Stimulated activated CD8-positive, alpha-beta memory T cell treated with anti-CD3 and anti-CD28 coated beads, Interleukin-12 subunit alpha, Interleukin-12 subunit beta, amount 100 ng/mL, for 1 hour (primary cell): ENCODE results near the gene RHO.
A peak's percentile ranks its signal among the peaks of the same experiment; 100 is the strongest.
"Not testable (repeated sequence)": the region's sequence is repeated elsewhere in the genome, so short reads cannot be mapped to it uniquely, and the experiment has no call there.

ENCODE experiments used
- DNase-seq: peaks from one replicate; pipeline ENCODE4 v3.0.0-alpha.2; 2020; ENCODE audit warnings: low read depth

The RHO gene

DNA sequence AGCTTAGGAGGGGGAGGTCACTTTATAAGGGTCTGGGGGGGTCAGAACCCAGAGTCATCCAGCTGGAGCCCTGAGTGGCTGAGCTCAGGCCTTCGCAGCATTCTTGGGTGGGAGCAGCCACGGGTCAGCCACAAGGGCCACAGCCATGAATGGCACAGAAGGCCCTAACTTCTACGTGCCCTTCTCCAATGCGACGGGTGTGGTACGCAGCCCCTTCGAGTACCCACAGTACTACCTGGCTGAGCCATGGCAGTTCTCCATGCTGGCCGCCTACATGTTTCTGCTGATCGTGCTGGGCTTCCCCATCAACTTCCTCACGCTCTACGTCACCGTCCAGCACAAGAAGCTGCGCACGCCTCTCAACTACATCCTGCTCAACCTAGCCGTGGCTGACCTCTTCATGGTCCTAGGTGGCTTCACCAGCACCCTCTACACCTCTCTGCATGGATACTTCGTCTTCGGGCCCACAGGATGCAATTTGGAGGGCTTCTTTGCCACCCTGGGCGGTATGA, at the start of gene RHO:
Gene RHO (plus strand): TSS at position 51 of the 512 bp plus-strand sequence. CDS start 95 bp downstream, at position 146.
- DNase-seq = no peak

DNA sequence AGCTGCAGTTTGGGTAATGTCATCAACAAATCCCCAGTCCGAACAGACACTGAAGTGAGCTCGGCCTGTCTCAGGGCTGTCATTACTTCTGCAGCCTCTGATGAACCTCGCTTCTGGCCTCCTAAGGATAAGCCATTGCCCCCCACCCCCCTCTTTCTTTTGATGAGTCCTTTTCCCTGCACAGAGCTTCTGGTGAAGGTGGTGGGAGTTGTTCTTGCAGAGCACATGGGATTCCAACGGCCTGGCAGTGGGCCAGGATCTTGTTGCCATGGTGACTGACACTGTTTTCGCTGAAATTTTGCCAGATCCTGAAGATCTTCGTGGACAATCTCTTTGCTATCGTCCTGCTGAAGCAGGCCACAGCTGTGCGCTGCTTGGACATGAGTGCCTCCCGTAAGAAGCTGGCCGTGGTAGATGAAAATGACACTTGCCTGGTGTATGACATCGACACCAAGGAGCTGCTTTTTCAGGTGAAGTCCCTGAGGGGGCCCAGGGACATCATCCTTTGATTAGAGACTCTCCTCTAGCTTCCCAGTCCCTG, 47.1 kb upstream of the RHO start:
- not testable (repeated sequence) for DNase-seq

DNA sequence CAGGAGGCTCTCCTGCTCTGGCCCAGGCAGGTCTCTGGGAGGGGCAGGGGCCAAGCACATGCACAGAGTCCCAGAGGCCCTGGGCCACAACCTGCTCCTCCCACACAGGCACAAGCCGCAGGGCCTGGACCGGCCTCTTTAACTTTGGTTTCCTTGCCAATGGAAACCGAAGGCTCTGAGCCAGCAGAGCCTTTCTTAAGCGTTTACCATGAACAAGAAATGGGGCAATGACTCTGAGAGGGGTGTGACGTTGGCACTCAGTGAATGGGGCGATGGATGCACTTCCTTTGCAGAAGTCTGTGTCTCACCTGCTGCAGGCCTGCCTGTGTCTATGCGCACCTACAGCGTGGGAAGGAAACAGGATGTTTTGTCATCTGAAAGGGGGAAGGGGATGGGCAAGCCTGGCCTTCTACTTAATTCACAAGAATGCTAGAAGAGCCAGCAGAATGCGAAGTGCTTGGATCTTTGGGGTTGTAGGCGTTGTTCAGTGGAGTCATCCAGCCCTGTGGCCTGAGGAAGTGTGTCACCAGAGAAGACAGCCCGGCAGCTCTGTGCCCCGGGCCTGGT, 46.6 kb upstream of the RHO start:
- no peak for DNase-seq

DNA sequence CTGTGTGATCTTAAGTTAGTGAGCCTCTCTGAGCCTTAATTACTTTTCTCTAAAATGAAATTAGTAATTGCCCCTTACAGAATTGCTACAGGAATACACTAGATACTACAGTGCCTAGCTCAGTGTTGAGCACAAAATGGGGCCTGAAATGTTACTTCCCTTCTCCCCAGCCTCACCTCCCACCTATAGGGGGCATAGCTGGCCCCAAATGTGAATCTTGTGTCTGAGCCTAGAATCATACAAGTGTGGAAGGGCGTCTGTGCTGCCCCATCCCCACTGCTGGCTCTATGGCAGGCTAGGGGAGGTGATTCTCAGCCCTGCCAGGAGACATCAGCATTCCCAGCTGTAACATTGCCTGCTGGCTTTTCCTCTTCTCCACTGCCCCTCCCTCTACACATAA, 45.7 kb upstream of the RHO start:
- DNase-seq = no peak

DNA sequence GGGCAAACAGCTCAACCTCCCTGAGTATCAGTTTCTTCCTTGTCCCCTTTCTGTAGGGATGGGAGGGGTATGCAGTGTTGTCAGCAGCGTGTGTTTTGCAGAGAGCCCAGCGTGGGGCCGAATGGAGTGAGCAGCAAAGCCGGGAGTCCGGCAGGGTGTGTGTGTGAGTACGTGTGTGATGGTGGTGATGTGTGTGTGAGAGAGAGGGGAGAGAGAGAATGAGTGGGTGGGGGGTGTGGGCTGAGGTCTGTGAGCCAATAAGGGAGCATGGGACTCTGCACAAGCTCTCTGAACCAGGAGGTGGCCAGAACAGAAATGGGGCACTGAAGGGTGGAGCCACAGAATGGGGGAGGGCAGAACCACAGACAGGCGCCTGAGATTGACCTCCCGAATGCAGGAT, 44.6 kb upstream of the RHO start:
- DNase-seq = no peak

DNA sequence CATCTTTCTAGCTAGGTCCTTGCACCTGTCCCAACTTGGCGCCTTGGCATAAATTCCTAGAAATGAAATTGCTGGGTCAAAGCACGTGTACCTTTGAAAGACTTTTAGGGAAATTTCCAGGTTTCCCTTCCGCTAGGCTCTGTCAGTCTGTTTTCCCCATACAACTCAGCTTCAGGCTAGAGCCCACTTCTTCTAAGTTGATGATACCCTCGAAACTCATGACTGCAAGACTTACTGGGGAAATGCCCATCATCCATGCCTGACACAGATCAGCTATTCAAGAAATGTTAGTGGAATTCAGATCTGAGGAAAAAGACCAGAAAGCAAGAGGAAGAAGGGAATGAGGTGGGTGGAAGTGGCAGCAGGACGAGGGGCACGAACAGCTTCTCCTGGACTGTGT, 43.3 kb upstream of the RHO start:
- DNase-seq = not testable (repeated sequence)

DNA sequence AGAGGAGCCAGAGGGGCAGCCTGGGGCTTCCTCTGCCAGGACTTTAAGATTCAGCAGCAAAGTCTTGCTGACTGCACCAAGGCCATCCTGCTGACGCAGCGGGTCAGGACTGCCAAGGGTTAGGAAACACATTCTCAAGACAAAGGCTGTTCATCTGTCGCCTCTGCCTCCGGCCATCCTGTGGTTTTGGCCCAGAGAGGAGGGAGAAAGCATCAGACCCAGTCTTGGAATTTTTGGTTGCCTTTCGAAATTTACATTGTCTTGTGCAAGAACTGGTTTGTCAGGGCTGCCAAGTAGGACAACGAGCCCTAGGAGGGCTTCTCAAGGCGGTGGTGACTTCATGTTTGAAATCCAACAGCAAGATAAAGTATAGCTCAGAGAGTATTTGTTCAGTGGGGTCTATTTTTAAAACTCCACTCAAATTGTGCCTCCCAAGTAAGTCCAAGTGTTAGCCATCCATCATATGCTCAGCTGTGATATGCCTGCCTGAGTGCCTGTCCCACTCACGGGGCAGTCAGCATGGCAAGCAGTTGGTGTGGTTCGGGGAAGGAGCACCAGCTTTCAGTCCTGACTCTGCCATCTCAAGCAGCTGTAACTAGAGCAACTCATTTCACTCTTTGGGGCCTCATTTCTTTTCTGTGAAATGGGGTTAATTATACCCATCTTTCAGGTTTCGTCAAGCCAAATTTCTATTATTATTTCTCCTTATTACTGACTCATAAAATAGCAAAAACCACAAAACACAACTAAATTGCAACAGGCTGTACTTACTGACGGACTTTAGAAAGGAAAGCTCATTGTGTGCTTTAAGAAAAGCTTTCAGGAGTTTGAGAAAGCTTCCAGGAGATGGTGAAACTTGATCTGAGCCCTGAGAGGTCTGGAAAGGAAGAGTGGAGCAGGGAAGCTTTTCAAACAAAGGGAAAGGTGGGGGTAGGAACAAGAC, 42.4 kb upstream of the RHO start:
- DNase-seq = no peak

DNA sequence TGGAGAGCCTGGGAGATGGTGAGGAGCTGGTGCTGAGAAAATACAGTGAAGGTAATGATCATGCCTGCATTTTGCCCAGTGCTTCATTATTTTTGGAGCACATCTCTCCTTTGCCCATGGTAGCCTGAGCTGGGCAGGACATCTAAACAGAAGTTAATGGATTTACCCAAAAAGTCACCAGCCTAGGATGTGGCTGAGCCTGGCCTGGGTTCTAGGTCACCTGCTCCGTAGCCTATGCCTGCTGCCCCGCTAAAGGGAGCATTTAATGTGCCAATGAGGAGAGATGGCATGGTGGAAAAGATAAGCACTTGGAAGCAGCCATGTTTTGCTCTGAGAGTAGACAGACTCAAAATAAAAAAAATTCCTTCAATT, 41.8 kb upstream of the RHO start:
- DNase-seq = no peak

DNA sequence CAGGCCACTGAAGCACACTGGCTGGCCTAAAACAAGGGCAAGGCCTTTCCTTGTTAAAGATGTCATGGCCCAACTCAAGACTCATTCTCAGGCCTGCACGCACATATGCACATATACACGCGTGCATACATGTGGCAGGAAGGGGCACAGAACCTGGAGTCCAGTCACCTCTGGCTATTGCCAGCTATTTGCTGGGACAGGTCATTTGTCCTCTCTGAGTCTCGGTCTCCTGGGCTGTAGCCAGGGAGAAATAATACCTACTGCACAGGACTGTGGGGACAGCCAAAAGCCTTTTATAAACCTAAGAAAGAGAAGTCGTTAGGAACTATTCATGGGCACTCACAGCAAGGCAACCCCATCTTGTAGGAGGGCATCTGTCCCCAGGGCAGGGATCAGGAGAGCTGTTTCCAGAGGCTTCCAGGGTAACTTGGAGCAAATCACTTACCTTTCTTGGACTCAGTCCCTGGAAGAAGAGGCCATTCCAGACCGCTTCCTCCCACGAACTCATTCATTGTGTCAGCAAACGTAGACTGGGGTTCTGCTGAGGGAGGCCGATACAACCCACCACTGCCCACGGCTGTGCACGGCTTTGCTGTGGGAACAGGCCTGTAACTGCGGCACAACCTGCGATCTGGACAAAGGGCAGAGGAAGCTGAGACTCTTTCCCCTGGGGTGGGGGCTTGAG, 41.1 kb upstream of the RHO start:
- no peak for DNase-seq

DNA sequence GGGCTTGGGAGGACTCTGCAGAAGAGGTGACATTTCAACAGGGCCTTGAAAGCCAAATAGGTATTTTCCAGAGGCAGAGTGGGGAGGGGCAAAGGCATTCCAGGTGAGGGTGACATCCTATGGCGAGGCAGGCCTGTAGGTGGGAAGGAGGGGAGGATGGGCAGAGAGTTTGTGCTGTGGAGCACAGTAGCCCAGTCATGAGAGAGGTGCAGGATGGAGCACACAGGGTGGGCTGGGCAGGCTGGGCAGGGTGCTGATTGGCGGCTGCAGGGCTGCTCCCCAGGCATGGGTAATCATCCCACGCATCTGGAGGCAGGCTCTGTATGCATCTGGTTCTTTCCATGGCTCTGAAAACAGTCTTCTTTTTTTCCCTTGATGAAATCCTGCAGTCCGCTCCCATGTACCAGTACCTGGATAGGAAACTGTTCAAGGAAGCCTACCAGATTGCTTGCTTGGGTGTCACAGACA, 40.5 kb upstream of the RHO start:
- DNase-seq = not testable (repeated sequence)

DNA sequence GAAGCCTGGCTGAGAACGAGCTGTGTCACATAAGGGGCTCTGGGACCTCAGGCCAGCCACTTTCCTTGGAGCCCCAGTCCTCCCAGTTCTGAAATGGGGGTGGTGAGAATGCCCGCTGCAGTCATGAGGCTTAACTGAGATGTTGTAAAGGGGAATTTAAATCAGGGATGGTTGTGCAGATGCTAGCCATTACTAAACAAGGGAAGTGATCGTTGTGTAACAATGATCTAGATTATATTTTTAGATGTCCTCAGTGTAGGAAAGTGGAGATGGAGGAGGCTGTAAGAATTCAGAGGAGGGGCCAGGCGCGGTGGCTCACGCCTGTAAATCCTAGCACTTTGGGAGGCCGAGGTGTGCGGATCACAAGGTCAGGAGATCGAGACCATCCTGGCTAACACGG, 39.2 kb upstream of the RHO start:
- DNase-seq = not testable (repeated sequence)

DNA sequence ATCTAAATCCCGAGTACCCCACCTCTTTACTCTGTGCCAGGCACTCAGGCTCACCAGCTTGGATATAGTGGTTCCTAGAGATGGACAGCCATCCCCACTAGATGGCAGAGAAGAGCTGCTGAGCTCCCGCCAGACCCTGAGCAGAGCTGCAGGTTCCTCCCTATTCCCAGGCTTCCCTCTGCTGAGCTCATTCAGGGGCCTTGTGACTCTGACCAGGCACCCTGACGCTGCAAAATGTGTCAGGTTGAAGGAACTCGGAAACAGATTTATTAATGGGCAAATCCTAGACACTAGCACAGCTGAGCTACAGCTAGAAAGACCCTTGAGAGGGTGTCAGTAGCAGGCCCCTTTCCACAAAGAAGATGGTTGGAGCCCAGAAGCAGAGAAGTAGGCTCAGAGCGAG, 38.2 kb upstream of the RHO start:
- DNase-seq = peak; percentile 16

DNA sequence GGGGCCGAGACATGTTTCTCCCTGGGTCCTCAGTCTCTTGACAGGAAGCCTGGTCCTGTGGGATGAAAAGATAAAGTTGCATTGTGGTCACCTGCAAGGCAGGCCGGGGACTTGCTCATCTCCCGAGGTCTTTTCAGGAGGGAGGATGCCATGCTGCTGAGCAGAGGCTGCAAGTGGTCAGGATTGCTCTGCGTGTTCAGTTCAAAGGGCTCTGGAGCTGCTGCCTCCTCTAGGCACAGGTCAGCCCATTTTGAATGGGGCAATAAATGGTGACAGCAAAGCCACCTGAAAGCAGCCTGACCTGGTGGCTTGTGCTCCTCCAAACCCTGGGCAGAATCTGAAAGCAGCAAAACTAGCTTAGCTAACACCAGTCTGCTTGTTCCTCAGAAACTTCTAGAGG, 37.4 kb upstream of the RHO start:
- not testable (repeated sequence) for DNase-seq

DNA sequence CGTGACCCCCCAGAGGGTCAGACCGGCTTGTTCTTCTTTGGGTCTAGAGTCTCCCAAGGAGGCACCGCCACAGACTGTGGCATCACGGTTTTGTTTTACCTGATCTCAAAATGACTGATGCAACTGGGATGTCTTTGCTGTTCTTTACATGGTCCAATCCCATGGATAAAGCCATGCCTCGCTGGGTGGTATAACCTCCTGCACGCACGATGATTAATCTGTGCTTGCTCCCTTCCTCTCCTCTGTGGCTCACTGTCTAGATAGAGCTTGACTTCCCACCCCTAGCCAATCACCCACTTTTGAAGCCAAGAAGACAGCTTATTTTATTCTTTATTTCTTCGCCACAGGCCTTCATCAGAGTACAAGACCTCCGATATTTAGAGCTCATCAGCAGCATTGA, 36.6 kb upstream of the RHO start:
- no peak for DNase-seq

DNA sequence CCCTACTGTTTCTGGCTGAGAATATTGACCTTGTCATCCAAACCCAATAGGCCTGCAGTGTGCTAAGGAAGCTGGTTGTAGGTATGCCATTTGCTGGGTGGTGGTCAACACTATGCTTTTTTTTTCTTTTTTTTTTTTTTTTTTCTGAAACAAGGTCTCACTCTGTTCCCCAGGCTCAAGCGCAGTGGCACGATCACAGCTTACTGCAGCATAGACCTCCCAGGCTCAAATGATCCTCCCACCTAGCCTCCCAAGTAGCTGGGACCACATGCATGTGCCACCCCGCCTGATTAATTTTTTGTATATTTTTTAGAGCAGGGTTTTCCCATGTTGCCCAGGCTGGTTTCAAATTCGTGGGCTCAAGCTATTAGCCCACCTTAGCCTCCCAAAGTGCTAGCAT, 35.7 kb upstream of the RHO start:
- no peak for DNase-seq

DNA sequence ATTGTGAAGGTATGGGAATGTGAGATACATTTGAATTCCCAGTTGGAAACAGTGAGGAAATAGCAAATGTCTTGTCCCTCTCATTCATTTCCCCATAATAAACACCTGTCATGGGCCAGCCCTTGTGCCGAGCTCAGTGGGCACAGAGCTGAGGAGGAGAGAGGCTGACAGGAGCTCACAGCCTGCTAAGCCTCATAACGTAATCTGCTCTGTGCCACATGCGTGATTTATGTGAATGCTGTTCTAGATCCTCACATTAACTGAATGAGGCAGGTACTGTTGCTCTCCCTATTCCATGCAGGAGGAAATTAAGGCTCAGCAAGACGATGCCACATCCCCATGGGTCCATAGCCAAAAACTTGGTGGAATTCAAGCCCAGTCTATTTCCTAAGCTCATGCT, 35.2 kb upstream of the RHO start:
- DNase-seq = no peak

DNA sequence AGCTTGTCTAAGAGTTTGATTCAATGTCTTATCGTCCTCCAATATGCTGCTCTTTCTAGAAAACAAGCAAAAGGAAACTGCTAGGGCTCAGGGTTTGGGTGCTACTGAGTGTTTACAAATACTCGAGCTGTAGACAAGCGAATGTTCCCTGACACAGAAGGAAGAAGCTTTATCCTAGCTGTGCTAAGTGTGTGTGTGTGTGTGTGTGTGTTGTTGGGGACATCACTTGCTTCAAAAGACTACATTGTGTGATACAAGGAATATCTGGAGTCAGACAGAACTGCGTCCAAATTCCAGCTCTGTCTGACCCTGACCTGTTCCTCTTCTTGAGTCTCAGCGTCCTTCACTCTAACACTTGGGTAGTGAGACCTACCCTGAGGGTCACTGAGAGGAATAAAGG, 33.9 kb upstream of the RHO start:
- not testable (repeated sequence) for DNase-seq

DNA sequence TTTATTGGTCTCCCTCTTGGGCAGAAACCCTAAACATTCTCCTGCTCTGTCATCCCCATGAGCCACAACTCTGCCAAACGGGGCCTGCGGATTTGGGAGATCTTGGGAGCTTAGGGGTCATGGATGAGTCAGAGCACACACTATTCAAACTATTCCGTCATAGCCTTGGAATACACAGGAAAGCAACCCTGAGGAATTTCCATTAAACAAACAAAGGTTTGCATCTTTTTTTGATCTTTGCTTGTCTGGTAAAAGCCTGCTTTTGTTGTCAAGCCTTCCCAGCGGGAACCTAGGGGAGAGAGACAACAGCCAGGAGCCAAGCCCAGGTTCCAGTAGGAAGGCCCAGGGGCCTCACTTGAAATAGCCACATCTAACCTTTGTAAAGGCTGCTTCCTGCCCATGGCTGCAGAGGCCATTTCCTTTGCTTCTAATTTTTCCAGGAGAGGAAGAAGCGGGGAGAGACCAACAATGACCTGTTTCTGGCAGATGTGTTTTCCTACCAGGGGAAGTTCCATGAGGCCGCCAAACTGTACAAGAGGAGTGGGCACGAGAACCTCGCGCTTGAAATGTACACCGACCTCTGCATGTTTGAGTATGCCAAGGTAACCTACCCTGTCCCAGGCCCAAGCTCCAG, 33.3 kb upstream of the RHO start:
- not testable (repeated sequence) for DNase-seq

DNA sequence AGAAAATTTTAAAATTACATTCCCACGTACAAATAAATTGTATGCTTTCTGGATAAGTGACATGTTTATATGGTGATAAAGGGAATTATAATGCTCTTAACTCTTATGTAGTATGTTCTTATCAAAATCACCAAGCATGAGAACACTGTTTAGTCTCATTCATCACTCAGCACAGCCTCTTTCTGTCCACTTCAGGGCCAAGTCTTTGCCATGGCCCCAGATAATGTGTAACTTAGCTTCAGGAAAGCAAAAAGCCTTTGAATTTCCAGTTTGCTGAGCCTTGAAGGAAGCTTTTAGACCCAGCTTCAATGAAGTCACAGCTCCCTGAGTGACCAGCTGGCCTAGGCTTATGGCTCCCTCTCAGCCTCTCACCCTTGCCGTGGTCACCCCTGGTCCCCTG, 30.6 kb upstream of the RHO start:
- DNase-seq = not testable (repeated sequence)

DNA sequence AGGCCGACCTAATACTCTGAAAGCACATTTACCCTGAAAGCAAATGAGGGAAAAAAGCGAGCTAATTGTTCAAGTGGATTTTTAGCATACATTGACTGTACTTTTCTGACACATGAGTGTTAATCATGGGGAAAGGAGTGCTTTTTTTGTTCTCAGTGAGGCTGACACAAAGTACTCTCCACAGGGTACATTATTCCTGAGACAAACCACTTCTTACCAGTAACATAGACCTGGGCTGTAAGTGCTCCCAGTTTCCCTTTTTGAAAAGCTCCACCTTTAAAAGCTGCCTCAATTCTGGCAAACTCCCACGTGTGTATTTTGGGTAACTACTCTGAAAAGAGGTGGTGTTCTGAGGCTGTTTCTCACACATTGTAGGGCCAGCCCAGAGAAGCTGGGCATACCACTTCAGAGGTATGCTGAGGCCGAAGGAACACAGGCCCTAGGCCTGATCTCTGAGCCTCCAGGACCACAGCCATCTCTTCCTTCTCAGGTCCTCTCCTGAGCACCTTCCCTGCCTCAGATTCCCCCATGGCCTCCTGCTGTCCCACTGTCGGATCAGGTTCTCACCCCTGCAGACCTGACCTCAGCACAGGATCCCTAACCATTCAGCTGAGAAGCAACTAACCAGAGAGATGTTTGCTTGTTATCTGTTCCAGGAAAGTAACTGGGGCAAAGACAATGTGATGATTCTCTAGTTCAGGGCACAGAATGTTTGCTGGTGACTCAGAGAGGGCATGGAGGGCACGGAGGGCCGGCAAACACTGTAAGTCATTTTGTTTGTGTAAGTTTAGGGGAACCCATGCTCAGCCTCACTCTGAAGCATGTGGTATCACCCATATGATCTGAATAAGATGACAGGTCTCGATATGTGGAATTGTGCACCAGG, 29.6 kb upstream of the RHO start:
- DNase-seq = not testable (repeated sequence)
